ENCODE results near the gene CPN1. TPM values are rescaled to one million over a fixed set of nuclear protein-coding genes. Genes with fewer than 3 reads are reported as not detected.

The CPN1 gene
- total RNA-seq, 2 donors from 2014 or later: 0.85 TPM; not detected in 1

- Histone ChIP-seq H3K36me3 (no peaks in the 10 kb centered on the region), H3K4me1 (replicated peaks) (no peaks in the 10 kb centered on the region), H3K27me3 (replicated peaks; ENCODE audit: insufficient read depth) (no peaks in the 10 kb centered on the region), H3K9me3 (no peaks in the 10 kb centered on the region), H3K4me3 (no peak overlapping the region), H3K27ac (no peak overlapping the region)
- no peak for DNase-seq (ENCODE audit: low spot score)
- no peak for TF ChIP-seq POLR2AphosphoS5 (IDR thresholded peaks at IDR 0.05)
- no peak for TF ChIP-seq POLR2A (IDR thresholded peaks at IDR 0.05)
- TF ChIP-seq, protein P1, sequence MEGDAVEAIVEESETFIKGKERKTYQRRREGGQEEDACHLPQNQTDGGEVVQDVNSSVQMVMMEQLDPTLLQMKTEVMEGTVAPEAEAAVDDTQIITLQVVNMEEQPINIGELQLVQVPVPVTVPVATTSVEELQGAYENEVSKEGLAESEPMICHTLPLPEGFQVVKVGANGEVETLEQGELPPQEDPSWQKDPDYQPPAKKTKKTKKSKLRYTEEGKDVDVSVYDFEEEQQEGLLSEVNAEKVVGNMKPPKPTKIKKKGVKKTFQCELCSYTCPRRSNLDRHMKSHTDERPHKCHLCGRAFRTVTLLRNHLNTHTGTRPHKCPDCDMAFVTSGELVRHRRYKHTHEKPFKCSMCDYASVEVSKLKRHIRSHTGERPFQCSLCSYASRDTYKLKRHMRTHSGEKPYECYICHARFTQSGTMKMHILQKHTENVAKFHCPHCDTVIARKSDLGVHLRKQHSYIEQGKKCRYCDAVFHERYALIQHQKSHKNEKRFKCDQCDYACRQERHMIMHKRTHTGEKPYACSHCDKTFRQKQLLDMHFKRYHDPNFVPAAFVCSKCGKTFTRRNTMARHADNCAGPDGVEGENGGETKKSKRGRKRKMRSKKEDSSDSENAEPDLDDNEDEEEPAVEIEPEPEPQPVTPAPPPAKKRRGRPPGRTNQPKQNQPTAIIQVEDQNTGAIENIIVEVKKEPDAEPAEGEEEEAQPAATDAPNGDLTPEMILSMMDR (IDR thresholded peaks at IDR 0.05): no peak
- WGBS: 55% methylated on average over 1 of the region's 1 CpG
- intact Hi-C loops (cut with DNase I): no loop called here
Observed at GRCh38 chr10:100038561-100039071, 43.1 kb downstream of the CPN1 start.

DNA sequence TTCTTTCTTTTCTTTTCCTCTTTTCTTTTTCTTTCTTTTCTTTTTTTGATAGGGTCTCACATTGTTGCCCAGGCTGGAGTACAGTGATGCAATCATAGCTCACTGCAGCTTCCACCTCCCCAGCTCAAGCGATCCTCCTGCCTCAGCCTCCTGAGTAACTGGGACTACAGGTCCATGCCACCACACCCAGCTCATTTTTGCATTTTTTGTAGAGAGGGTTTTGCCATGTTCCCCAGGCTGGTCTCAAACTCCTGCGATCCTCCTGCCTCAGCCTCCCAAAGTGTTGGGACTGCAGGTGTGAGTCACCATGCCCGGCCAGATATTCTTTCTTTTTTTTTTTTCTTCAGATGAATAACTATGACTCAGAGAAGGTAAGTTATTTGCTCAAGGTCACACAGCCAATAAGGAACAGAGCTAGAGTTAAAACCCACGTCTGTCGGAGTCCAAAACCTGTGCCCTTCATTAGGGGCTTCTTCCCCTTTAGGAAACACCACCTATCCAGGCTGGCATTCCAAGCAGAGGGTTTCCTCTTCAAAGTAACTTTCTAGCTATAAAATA, 43.8 kb downstream of the CPN1 start:
- no peaks in the 10 kb centered on the region for H3K9me3 ChIP-seq
- intact Hi-C loops (cut with DNase I): no loop called here
- H3K27me3 ChIP-seq (replicated peaks; ENCODE audit: insufficient read depth): no peaks in the 10 kb centered on the region
- no peak for DNase-seq (ENCODE audit: low spot score)
- no peak for TF ChIP-seq POLR2AphosphoS5 (IDR thresholded peaks at IDR 0.05)
- TF ChIP-seq, protein P1 (IDR thresholded peaks at IDR 0.05): no peak
- no peak for TF ChIP-seq POLR2A (IDR thresholded peaks at IDR 0.05)
- 94% methylated on average over 5 of the region's 5 CpGs for WGBS
- no peaks in the 10 kb centered on the region for H3K4me1 ChIP-seq (replicated peaks)
- no peak overlapping the region for H3K4me3 ChIP-seq
- H3K36me3 ChIP-seq: no peaks in the 10 kb centered on the region
- no peak overlapping the region for H3K27ac ChIP-seq

GRCh38 chr10:100036850-100037249, 44.8 kb downstream of the CPN1 start:
- no peaks in the 10 kb centered on the region for H3K4me1 ChIP-seq (replicated peaks)
- TF ChIP-seq, protein P1 (IDR thresholded peaks at IDR 0.05): no peak
- TF ChIP-seq POLR2A (IDR thresholded peaks at IDR 0.05): no peak
- no peak for TF ChIP-seq POLR2AphosphoS5 (IDR thresholded peaks at IDR 0.05)
- intact Hi-C loops (cut with DNase I): no loop called here
- no peaks in the 10 kb centered on the region for H3K9me3 ChIP-seq
- H3K4me3 ChIP-seq: no peak overlapping the region
- H3K27me3 ChIP-seq (replicated peaks; ENCODE audit: insufficient read depth): no peaks in the 10 kb centered on the region
- H3K36me3 ChIP-seq: no peaks in the 10 kb centered on the region
- H3K27ac ChIP-seq: no peak overlapping the region
- 57% methylated on average over 7 of the region's 7 CpGs for WGBS
- no peak for DNase-seq (ENCODE audit: low spot score)

GRCh38 chr10:100033766-100034418, 47.8 kb downstream of the CPN1 start:
- no peak for DNase-seq (ENCODE audit: low spot score)

More at GRCh38 chr10:100033766-100034418, 47.8 kb downstream of the CPN1 start:
- no peak overlapping the region for H3K4me3 ChIP-seq
- H3K27me3 ChIP-seq (replicated peaks; ENCODE audit: insufficient read depth): no peaks in the 10 kb centered on the region
- no peaks in the 10 kb centered on the region for H3K9me3 ChIP-seq
- TF ChIP-seq POLR2A (IDR thresholded peaks at IDR 0.05): no peak
- no peak for TF ChIP-seq POLR2AphosphoS5 (IDR thresholded peaks at IDR 0.05)
- TF ChIP-seq, protein P1 (IDR thresholded peaks at IDR 0.05): no peak
- intact Hi-C loops (cut with DNase I): no loop called here
- 91% methylated on average over 1 of the region's 1 CpG for WGBS
- no peaks in the 10 kb centered on the region for H3K36me3 ChIP-seq
- no peak overlapping the region for H3K27ac ChIP-seq
- H3K4me1 ChIP-seq (replicated peaks): no peaks in the 10 kb centered on the region
